HK-2 (cell line): ENCODE results near the gene SYNE1.

Experiments
- DNase-seq: peaks from one replicate; pipeline ENCODE4 v3.0.0-alpha.2; 2018; ENCODE audit not compliant: unreplicated experiment

Gene SYNE1

DNA sequence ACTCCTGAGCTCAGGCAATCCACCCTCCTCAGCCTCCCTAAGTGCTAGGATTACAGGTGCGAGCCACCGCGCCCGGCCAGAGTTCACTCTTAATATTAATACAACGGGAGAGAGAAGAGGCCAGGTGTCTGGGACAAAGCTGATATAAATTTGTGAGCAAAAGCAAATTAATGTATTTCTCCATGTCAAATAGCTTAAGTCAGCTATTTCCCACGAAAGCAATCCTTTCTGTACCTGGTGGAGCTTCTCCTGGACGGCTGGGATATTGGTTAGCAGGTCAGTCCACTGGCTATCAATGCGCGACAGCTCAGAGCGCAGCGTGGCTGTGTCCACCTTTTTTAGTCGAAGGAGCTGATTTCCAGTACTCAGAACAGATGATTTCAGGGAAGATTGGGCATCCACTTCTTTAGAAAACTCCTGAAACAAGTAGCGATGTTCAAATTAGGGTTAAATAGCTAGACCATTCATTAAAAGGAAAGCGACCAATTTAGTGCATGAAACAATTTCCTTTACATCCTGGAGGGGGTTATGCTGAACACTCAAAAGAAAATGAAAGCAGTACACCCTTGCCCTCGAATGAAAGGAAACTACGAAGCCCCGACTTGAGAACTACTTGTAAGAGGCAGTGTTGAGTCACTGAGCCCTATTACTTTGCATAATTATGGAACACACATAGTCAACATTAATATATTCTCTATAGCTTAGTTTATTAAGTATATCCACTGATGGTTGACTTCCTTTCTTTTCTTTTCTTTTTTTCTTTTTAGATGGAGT is 403.4 kb downstream of the SYNE1 start:
- DNase-seq = no peak

DNA sequence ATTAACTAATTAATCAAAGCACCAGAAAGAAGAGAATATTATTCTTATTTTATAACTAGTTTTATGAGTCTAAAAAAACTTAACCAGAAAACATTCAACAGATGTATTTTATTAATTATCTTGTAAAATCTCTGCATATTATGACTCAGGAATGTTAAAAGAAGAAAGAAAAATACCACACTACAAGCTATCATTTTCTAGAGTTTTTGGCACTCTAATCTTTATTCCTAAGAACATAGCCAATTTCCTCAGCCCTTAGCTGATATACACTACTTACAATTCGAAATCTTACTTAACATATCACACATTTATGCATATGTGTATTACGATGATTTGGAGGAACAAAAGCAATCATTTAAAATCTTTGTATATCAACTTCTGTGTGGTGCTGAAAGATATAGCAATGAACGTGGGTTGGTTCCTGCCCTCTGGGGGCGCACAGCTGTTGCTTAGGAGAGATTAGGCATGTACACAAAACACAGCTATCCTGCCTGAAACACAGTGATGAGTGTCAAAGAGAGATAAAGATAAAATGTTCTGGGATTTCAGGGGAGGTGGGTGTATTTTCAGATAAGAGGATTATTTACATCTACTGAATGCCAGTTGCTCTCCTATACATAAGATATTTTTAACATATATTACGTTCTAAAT is 404.5 kb downstream of the SYNE1 start:
- DNase-seq = no peak

DNA sequence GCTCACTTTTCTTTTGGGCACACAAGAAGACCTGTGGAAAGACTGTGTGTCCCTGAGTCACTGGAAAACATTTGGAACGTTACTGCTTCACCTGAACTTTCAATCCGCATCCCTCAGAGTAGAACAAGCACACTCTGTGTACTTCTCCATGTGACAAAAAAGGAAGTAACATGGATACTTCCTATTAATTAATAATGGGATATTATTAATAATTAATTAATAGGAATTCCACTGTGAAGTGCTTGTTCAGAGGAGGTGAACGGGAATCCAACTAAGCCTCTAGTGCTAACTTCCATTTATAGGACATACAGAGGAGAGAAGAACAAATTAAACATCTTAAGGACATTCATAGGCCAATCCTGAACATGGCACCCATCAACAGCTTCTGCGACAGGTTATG is 407.8 kb downstream of the SYNE1 start:
- no peak for DNase-seq

DNA sequence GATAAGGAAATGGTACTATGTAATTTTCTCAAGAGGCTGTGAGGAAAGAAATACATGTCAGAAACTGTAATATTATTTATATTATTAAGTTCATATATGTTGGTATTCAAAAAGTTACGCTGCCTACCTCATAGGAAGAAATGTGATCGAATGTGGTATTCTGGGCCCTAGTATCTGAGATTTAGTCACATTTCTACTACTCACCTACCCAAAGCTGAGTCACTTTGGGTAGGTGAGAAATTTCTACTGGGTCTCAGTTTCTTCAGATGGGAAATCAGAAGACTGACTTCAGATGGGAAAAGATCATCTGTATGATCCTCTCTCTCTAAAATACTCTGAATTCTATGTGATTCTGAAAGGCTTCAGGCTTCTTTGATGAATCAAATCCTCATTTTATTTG is 411.0 kb downstream of the SYNE1 start:
- DNase-seq = no peak

DNA sequence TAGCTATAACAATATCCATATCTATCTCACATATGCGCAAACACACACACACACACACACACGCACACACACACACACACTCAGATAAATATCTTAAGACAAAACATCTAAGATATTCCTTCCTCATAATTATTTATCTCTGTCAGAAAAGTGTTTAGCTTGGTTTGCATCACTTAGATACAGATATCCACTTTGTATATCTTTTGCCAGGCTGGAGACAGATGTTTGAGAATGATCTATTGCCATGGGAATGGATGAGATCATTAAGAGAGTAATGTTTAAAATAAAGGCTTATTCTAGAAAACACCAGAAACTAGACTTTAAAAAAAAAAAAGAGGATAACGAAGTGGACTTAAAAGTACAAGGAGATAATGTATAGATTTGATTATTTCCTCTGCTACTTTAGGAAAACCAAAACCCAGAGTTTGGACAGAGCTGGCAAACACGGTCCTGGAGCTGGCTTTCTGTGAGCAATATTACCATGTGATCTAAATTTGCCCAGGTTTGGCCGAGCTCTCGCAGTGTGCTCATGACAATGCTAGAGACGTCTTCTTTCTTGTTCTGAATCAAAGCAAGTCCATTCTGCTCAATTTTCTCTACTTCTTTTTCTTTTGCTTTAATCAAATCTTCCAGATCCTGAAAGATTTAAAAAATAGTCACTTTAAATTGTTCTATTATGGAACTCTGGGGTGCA is 411.8 kb downstream of the SYNE1 start:
- no peak for DNase-seq

DNA sequence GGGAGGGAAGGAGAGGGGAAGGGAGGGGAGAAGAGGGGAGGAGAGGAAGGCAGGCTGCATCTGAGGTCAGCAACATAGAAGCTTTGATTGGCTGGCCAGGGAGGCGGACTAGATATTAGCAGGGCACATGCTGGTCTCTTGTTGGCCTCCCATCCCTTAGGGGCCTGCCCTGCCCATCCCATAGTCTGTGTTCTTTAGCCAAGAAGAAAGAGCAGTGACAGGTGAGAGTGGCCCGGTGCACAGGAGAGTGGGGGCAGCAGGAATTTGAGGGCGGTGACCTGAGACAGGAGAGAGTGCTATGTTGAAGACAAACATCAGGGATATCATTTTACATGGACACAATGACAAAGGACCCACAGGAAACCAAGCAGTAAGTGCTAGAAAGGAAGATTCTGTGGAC is 413.5 kb downstream of the SYNE1 start:
- DNase-seq = no peak

DNA sequence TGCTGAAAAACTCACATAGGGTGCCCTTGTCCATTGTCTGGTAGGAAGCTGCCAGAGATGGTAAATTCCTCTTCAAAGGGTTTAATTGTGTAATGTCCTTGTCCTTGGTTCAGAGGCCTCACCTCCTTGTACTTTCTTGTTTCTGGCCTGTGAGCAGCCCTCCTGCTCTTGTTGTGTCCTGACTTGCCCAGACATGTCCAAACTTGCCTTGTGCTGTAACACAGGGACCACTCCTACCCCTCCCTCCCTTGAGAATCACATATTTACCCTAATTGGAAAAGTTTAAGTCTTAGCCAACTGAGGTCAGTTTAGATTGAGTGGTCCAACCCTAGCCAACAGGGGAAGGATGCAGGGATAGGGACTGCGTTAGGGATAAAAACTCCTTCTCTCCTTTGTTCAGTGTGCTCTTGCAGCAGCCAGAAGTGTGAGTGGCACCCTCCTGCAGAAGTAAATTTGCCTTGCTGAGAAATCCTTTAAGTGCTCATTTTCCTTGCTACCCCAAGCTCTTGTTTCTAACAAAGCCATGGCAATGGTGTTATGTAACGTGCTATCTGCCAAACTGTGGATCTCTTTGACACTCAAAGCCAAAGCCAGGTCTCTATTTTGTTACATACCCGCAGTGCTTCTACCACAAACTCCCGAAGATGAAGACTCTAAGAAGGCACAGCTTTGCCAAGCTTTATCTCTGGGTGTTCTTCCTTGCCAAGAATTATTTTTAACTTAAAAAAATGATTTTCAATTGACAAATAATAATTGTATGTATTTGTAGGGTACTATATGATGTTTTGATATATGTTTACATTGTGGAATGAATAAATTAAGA is 415.1 kb downstream of the SYNE1 start:
- DNase-seq = no peak

DNA sequence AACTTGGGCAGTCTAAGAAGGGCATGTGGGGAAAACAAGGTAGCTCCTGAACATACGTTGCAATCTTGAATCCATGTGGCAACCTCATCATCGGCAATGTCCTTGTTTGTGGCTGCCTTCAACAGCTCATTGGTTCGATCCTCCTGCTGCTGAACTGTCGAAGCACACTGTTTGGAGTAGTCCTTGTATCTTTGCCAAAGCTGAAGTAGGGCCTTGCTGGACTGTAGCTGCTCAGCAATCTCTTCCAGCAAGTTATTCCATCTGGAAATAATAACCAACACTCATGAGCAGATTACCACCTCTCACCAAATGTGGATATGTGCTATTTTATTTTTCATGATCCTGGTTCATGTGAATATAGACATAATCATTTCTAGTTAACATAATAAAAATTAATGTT is 416.4 kb downstream of the SYNE1 start:
- DNase-seq = no peak

DNA sequence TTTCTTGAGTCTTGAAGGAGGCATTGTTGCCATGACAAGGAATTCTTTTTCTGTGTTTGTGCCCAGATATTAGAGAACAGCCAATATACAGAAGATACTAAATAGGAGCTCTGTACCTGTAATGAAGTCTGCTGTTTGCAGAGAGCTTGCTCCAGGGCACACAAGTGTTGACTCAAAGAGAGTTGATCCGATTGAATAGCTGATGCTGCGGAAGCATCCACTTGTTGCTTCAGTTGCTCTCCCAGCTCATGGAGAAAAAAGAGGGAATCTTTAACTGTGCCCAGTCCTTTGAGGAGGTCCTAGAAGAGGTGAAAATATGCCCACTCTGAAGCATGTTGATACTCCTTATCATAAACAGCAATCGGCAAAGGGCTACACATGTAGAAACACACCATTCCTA is 418.3 kb downstream of the SYNE1 start:
- no peak for DNase-seq

DNA sequence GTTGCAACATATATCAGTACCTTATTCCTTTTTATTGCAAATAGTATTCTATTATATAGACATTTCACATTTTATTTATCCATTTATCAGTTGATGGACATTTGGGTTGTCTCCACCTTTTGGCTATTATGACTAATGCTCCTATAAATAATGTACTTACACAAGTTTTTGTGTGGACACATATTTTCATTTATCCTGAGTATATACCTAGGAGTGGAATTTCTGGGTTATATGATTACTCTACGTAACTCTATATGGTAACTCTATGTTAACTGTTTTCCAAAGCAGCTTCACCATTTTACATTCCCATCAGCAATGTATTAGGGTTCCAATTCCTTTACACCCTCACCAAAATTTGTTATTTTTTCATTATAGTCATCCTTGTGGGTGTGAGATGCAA is 424.7 kb downstream of the SYNE1 start:
- no peak for DNase-seq

DNA sequence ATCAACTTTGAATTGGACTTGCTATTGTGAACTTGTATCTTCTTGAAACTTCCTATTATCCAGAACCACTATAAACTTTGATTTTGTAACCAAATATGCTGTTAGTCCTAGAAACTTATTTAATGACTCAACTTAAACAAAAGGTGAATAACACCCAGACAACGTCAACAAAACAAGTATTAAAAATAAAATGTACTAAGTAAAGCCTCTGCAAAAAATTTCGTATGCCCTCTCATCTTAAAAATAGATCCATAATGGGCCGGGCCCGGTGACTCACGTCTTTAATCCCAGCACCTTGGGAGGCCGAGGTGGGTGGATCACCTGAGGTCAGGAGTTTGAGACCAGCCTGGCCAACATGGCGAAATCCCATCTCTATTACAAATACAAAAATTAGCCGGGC is 428.0 kb downstream of the SYNE1 start:
- no peak for DNase-seq

DNA sequence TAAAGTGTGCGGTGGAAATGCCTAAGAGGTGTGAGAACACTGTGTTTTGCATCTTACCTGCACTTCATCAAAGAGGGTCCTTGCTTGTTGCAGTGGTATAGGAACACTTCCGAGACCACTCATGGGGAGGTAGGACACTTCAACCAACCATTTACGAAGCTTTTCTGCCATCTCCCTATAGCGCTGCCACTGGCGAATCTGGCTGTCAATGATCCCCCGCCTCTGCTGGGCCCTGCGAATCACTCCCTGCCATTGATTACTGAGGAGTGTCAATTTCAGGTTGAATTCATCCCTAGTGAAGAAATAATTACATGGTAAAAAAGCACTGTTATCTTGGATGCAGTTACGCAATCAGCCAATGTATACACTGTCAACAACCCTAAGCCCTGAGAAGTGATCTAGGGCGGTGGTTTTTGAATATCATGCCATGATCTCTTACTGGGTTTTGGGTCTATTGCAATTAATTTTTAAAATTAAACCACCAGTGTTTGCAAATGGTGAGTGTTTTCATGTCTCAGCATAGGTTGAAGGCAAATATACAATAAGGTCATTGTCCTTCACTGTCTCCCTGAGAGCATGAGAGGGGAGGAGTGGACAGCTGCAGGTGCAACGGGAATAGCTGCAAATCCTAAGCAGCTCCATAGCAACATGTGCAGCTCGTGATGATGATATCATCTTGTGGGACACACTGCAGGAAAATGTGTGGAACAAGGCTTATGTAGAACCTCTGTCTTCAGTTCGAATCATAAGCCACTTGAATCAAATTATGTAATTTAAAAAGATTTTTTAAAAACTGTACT is 429.0 kb downstream of the SYNE1 start:
- no peak for DNase-seq

DNA sequence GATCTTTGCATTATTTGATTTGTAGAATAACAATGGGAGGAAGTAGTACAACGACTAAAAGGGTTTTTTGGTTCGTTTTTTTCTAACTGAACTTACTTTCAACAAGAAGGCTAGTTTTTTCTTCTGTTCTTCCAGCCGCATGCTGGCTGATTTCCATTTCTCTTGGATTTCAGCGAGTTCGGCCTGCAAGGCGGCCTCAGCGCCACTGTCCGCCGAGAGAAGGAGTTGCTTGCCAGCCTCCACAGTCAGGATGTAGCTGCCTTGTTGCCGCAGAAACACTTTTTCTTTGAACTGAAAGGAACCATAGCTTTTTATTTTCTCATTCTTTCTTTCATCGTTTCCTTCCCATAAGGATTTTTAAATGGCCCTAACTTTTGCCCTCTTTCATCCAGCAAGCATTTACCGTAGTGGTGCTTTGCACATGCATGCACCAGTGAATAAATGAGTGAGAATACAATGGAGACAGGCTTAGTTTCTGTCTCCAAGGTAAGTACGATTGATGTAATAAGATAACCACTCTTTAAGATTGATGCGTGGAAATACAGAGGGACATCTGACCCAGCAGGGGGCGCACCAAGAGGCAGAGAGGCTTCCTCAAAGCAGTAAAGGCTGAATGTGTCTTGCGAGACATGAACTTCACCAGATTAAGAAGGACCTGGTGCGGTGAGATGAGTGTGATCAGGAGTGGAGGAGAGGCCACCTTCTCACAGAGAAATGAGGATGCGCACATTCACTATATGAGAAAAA is 430.9 kb downstream of the SYNE1 start:
- DNase-seq = no peak

DNA sequence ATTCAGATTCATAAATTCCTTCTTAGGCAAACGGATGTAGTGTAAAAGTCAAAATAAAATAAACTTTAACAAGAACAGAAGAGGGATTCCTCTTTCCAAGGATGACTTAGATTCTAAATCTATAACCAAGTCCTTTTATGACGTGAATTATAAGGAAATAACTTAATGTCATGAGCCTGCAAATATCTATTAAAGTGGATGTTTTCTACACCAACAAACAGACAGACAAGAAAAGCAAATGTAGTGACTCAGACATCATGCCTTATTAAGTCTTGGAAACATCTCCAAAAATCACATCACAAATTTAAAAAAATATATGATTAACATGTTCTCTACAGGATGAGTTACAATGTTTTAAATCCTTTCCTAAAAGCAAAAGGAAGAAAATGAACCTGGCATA is 432.6 kb downstream of the SYNE1 start:
- DNase-seq = no peak

DNA sequence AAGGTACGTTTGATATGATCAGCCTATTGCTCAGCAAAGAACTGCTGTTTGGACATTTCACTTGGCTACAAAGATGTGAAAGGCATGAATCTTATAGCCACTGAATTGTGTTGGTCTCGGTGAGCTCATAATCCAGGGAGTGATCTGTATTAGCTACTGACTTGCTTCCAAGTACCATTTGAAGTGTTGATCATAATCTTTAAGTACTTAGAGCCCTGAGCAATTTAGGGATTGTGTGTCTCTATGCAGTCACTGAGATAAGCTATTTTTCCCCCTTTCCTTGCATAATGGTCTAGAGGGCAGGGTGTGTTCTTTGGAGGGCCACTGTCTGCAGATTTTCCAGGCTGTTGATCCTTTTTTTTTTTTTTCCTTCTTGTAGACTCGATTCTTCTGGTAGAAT is 436.0 kb downstream of the SYNE1 start:
- no peak for DNase-seq

DNA sequence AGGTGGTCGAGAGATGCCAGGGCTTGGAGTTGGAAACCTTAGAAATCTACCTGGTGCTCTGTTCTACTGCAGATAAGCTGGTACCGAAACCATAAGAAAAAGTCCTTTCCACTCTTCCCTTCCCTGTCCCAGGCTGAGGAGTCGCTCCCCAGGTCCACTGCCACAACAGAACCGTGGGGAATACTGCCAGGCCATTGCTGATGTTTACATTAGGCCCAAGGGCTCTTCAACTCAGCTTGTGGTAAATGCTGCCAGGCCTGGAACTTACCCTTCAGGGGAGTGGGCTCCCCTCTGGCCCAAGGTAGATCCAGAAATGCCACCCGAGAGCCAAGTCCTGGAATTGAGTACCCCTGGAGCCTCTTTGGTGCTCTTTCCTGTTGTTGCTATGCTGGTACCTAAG is 441.3 kb downstream of the SYNE1 start:
- no peak for DNase-seq

DNA sequence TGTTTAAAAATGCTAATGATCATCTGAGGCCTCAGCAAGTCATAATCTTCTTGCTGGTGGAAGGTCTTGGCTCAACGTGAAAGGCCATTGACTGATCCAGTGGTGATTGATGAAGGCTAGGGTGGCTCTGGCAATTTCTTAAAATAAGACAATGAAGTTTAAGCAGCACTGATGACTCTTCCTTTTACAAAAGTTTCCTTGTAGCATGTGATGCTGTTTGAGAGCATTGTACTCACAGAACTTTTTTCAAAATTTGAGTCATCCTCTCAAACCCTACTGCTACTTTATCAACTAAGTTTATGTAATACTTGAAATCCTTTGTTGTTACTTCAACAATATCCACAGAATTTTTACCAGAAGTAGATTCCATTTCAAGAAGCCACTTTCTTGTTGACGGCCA is 447.4 kb downstream of the SYNE1 start:
- DNase-seq = no peak

DNA sequence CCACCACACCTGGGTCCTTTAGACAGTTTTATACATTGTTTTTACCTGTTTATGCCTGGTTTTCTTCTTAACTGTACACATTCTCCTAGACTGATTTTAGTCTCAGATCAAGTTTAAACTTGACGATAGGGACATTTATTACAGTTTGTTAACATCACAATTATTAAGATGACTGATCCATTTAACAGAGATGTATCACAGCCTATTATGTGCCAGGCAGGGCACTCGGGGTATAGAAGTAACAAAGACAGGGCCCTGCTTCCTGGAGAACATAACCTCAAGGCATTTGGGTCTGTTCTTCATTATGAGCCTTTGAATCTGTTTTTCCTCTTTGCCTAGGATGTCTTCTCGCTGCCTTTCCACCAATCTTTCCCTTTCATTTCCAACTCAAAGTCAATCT is 449.2 kb downstream of the SYNE1 start:
- no peak for DNase-seq

DNA sequence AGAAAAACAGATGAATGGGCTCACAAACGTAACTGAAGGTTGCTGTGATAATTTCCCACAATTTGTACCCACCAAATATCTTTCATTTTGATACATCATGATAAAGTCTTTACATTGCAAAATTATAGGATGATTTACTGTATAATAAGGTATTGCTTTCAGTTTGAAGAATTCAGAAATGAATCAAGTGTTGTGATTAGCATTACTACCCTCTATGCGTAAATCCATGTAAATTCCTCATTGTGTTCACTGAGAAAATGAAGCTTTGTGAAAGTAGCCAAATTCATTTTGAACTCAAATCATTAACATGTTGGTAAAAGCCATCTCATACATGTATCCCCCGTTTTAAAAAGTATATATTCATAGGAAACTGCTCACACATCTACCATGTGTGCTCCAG is 450.3 kb downstream of the SYNE1 start:
- no peak for DNase-seq

DNA sequence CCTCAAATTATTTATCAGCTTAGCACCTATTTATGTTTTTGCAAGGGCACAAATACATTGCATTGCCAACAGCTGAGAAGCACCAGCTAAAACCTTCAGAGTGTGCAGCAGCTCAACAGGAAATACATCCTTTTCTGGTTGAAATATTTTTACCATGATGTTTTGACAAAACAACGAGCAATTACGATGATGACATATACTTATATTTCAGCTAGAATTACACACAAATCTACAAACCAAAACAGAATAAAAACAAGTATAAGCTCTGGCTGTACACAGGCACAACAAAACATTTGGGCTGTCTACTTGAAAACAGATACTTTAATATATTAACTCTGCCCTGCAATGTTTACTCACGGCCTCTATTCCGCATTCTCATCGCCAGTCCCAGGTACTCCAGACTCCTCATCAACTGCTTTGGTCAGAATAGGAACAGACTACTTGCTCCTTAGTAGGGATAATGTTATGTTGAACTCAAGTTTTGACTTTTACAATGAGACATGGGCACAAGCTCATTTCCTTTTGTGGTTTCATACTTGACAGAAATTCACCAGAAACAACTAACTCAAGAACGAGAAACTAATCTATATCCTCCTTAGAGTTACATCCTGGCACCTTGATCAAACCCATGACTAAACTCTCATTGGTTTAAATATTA is 452.1 kb downstream of the SYNE1 start:
- no peak for DNase-seq
